ENCODE measurements around the gene NALCN.

DNA sequence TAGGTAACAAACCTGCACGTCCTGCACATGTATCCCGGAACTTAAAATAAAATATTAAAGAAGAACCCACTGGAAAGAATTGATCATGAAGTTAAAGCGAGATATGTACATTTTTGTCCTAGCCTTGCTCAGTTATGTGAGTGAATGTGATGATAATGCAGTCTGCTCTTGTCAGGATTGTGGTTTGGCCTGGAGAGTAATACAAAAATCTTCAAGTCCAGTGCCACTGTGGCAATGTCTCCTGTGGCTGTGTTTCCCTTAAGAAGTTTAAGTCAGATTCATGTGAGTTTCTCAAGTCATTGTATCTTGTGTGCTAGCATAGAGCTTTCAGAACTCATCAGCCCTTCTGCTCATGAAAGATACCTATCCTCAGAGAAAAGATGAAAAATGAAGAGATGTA lies 18.2 kb upstream of the NALCN start:
- TF ChIP-seq POLR2A (IDR thresholded peaks at IDR 0.05) (no peak), CTCF (IDR thresholded peaks at IDR 0.05) (no peak)

Measured in lower leg skin (tissue), 3 donors.